HG03196 (cell line): ENCODE data around the gene CGNL1.

ENCODE experiments used
- ATAC-seq: cut with Tn5 transposase; IDR thresholded peaks from one replicate; pipeline ENCODE4 v1.9.1; 2021; ENCODE audit not compliant: unreplicated experiment

CGNL1 gene

GRCh38 chr15:57384024-57384423, 7.7 kb downstream of the CGNL1 start:
- ATAC-seq = no peak

DNA sequence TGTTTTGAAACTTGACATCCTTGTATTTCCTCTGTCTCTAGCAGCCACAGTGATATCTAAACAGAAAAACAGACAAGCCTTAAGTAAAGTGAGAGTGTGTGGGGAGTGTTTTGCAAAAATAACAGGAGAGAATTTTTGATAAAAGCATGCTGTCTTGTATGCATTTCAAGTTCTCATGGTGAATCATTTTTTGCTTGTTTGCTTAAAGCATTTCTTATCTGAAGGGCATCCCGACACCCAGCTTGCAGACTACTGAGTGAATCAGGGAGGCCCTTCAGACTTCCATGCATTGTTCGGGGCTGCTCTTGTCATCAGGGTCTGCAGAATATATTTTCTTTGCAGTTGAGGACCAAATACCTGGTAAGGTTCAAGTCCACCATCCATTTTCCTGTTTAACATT, 8.5 kb downstream of the CGNL1 start:
- ATAC-seq = no peak

DNA sequence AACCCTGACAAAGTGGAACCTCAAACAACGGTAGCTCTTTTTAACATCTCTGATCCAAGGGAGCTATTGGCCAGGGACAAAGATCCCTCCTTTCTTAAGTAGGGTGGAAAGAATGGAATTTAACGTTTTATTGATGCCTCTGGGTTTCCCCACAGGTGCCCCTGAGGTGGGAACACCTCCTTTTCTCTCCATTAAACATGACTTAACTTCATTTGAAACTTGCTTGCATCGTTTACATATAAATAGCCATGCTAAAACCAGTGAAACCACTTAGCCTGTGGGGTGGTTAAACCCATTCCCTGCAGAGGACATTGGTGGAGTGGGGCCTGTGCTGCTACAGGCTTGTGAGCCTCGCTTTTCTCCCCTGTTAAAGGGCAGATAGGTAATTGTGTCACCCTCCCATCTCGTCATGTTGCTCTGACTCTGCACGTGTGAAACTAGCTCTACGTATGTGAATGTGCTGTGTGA, 9.7 kb downstream of the CGNL1 start:
- ATAC-seq = no peak

DNA sequence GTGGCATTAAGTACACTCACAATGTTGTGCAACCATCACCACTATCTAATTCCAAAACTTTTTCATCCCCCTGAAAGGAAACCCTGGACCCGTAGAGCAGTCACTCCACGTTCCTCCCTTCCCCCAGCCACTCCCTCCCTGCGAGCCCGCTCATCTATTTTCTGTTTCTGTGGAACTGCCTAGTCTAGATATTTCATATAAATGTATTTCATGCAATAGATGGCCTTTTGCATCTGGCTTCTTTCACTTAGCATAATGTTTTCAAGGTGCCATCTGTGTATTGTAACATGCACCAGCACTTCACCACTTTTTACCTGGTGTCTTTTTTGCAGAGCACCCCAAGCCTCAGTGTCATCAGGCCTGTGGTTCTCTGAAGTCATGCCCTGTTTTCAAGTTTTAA, 10.7 kb downstream of the CGNL1 start:
- ATAC-seq = no peak

GRCh38 chr15:57387564-57388076, 11.3 kb downstream of the CGNL1 start:
- no peak for ATAC-seq

GRCh38 chr15:57388464-57388863, 12.2 kb downstream of the CGNL1 start:
- ATAC-seq = no peak

GRCh38 chr15:57389991-57390390, 13.7 kb downstream of the CGNL1 start:
- ATAC-seq = no peak

DNA sequence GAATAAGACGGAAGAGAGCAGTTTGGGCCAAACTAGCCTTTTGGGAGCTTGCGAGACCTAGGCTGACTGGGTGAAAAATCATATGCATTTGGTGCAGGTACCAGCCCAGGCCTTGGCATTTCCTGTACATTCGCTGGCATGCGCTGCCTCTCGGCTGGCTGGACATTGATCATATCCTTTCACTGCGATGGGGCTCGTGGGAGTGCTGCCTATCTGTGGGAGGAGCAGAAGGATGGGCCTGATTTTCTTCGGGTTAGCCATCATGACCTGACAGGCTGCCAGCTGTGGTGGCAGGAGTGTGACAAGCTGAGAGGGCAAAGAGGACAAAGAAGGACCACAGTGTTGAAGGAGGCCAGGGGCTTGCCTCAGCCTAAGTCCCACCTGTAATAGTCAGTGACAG, 14.3 kb downstream of the CGNL1 start:
- ATAC-seq = no peak

GRCh38 chr15:57391537-57391936, 15.2 kb downstream of the CGNL1 start:
- ATAC-seq = no peak

DNA sequence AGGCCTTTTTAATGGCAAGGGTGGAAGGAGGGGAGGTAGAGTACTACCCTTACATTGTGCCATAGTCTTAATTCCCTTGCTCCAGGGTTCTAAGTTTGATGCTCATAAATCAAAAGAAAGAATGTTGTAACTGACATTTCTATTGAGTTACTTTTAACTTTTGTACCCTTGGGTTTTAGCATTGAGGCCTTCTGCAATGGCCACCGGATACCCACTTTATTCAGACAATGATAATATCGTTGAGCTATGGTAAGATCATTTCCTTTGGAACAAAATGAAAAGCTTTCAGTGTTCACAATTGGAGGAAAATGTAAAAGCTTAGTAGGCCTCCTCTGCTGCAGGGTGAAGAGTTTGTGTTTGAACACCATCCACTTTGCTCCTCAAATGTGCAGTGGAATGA, 16.8 kb downstream of the CGNL1 start:
- ATAC-seq = no peak

DNA sequence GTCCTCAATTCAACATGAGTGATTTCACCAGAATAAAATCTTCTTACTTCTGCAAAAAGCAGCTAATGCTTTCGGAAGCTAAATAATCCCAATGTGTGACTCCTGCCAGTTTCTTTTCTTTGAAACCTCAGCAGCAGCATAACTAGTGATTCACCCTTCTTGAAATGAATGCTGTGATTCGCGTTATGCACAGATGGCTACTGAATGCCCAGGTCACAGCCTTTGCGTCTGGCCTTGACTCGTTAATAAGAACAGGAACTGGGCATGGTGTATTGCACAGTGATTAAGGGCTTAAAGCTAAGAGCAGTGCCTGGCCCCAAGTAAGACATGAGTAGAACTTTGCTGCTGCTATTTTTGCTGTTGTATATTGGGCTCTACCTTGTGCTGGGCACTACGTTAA, 19.0 kb downstream of the CGNL1 start:
- ATAC-seq = peak; percentile 61

DNA sequence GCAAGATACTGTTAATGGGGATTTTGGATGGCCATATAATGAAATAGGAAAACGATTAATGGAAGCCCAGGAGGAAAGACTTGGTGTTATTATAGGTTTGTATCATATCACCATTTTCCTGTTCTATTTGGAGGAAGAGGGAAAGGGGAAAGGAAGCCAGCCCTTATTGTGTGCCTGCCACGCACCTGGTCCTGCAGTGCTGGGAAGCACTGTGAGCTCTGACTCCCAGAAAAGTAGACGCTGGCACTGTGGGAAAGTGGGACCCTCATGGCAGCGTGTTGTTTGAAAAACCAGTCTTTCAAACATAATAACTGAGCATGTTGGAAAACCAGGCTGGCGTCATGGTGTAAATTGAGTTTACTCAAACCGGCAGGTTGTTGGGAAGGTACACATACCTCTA, 22.0 kb downstream of the CGNL1 start:
- ATAC-seq = no peak

GRCh38 chr15:57401546-57401945, 25.2 kb downstream of the CGNL1 start:
- ATAC-seq = no peak

DNA sequence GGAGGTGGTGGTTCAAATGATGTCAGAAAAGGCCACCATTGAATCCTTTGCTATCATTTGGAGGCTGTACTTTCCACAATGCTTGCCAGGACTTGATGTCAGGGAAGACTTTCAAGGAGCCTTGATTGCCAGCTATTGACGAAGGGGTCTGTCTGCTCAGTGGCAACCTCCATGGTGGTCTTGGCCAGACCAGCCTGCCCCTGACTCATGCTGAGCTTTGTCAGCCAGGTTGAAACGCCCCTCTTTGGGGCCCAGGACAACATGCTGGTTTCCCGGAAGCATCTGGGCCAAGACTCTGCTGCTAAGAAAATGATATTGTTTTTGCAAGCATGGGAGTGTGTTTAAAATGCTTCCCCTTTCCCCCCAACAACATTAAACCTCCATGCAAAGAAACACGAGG, 26.7 kb downstream of the CGNL1 start:
- no peak for ATAC-seq

DNA sequence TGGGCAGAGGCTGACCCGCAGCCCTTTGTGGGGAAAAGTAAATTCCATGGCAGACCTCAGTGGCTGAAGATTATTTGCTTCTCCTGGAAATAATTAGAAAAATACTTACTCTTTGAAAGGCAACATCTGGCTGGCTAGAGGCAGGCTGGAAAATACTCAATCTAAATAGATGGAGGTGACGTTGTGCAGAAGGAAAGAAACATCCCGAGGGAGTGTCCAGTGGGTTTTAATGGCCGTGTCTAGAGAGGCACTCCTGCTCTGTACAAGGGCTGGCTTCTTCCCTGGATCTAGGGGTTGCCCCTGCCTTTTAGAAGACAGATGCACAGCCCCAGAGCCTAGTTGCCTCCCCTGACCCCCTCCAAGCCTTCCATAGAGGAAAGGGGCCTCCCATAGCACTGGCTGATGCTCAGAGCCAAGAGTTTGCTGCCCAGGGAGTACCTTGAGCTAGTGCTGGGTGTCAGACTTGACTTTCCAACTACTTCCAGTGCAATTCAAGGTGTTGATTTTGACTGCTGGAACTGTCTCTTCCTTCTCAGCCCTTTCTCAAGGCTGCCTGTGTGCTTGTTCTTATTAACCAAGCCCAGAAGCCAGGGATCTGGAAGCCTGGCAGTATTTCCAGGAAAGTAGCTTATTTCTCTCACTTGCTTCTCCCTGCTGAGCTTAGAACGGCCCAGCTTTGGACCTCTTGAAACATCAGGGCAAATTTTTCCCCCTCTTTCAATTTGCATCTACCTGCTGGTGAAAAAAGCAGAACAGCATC, 27.4 kb downstream of the CGNL1 start:
- ATAC-seq = no peak

- no peak for ATAC-seq
Observed at GRCh38 chr15:57405133-57405532, 28.8 kb downstream of the CGNL1 start.

GRCh38 chr15:57406062-57406772, 29.9 kb downstream of the CGNL1 start:
- no peak for ATAC-seq

DNA sequence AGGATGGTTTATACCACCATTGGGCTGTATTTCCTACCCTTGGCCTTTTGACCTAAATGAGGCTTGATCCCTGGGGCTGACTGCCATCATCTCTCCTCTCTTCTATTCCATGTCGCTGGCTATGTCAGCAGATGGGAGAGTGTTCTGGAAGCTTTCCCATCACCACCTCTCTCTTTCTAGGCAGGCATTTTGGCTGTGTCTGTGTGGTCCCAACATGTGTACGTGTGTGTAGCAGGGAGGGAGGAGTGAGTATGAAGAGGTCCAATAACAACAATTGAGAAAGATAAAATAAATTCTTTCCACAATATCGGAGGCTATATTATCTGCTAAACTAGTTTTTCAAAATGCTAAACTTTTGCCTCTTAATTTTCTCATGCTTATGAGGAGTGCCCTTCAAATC, 34.1 kb downstream of the CGNL1 start:
- no peak for ATAC-seq

GRCh38 chr15:57411945-57412768, 35.9 kb downstream of the CGNL1 start:
- ATAC-seq = no peak

DNA sequence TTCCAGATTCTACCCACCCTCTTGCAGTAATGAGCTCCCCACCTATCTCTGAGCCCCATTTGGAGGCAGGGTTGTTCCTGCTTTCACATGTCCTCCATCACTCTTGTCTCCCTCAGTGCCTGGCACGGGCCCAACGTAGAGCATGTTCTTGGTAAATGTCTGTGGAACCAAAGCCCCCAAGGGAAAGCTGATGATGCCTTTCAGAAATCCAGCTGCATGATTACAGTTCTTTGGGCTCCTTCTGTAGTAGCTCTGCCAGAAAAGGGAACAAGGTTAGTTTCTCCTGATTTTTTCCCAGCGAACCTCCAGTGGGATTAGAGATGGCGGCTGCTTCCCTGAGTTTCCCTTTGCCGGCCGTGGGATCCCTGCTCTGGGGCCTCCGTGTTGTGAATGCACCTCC, 39.3 kb downstream of the CGNL1 start:
- no peak for ATAC-seq

DNA sequence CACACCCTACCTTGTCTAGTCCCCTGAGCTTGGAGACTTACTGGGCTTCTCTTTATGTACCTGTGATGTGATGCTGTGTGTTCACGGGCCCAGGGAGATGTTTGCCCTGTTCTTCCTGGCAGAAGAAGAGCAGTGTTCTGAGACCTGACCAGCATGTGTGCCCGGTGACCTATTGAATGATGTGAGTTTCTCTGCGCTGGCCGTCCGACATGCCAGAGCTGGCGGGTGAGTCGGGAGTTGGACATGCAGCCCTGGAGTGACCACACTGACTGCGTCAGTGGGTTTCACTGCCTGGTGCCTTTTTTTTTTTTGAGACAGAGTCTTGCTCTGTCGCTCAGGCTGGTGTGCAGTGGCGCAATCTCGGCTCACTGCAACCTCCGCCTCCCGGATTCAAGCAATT, 42.3 kb downstream of the CGNL1 start:
- no peak for ATAC-seq
